SH-SY5Y (cell line): ENCODE measurements around the gene SEMA4B.

ENCODE experiments used
- GATA2 ChIP-seq: IDR thresholded peaks from 2 replicates; pipeline ENCODE4 v1.6.1; 2011; ENCODE audit warnings: mild to moderate bottlenecking, low read depth, low read length
- GATA3 ChIP-seq: IDR thresholded peaks from 2 replicates; pipeline ENCODE4 v1.6.1; 2011; ENCODE audit warnings: low read depth, mild to moderate bottlenecking, low read length, moderate library complexity

Gene SEMA4B

GRCh38 chr15:90270502-90271150, 69.5 kb downstream of the SEMA4B start:
- TF ChIP-seq GATA2 (no peak), GATA3 (no peak)

GRCh38 chr15:90271459-90272166, 70.5 kb downstream of the SEMA4B start:
- no peak for TF ChIP-seq GATA3
- TF ChIP-seq GATA2: no peak
